ENCODE data around the gene L3HYPDH. TPM values are rescaled to one million over a fixed set of nuclear protein-coding genes. Genes with fewer than 3 reads are reported as not detected.
"Not testable (repeated sequence)": the region's sequence is repeated elsewhere in the genome, so short reads cannot be mapped to it uniquely, and the experiment has no call there.

Gene L3HYPDH
- total RNA-seq, 1 donor from 2014 or later: 103 TPM

GRCh38 chr14:59458486-59458885, 25.7 kb downstream of the L3HYPDH start:
- Histone ChIP-seq H3K27me3 (no peaks in the 10 kb centered on the region), H3K4me1 (peaks cover 1% of the 10 kb centered on the region), H3K27ac (no peak overlapping the region), H3K9me3 (no peaks in the 10 kb centered on the region), H3K4me3 (no peak overlapping the region), H3K36me3 (peaks cover 0 to 5% of the 10 kb centered on the region in 2 donors)
- TF ChIP-seq POLR2AphosphoS5 (IDR thresholded peaks at IDR 0.05; ENCODE audit: insufficient read depth in 1 of 2, low read depth in 1 of 2): no peak
- no peak for TF ChIP-seq POLR2A (IDR thresholded peaks at IDR 0.05)
- TF ChIP-seq CTCF (IDR thresholded peaks at IDR 0.05): no peak
- intact Hi-C loops (cut with DNase I): no loop called here
- no peak for DNase-seq (ENCODE audit: extremely low spot score in 2 of 2)

GRCh38 chr14:59455411-59455810, 28.8 kb downstream of the L3HYPDH start:
- Histone ChIP-seq H3K9me3 (no peaks in the 10 kb centered on the region), H3K4me1 (no peaks in the 10 kb centered on the region), H3K36me3 (peaks cover 0 to 5% of the 10 kb centered on the region in 2 donors), H3K4me3 (no peak overlapping the region), H3K27me3 (no peaks in the 10 kb centered on the region), H3K27ac (no peak overlapping the region)
- intact Hi-C loops (cut with DNase I): no loop called here
- DNase-seq (ENCODE audit: extremely low spot score in 2 of 2): no peak
- TF ChIP-seq CTCF (IDR thresholded peaks at IDR 0.05): no peak
- no peak for TF ChIP-seq POLR2AphosphoS5 (IDR thresholded peaks at IDR 0.05; ENCODE audit: insufficient read depth in 1 of 2, low read depth in 1 of 2)
- TF ChIP-seq POLR2A (IDR thresholded peaks at IDR 0.05): no peak

GRCh38 chr14:59454139-59454538, 30.1 kb downstream of the L3HYPDH start:
- Histone ChIP-seq H3K27ac (peak overlapping the region; percentile 3), H3K4me3 (no peak overlapping the region), H3K36me3 (peaks cover 0 to 5% of the 10 kb centered on the region in 2 donors), H3K9me3 (no peaks in the 10 kb centered on the region), H3K4me1 (no peaks in the 10 kb centered on the region), H3K27me3 (no peaks in the 10 kb centered on the region)
- intact Hi-C loops (cut with DNase I): no loop called here
- TF ChIP-seq POLR2AphosphoS5 (IDR thresholded peaks at IDR 0.05; ENCODE audit: insufficient read depth in 1 of 2, low read depth in 1 of 2) (peak in 1 of 2 donors; percentile 57), CTCF (IDR thresholded peaks at IDR 0.05) (no peak), POLR2A (IDR thresholded peaks at IDR 0.05) (no peak)
- peak in 1 of 2 donors; percentile 89 for DNase-seq (ENCODE audit: extremely low spot score in 2 of 2)

GRCh38 chr14:59451849-59452248, 32.4 kb downstream of the L3HYPDH start:
- Histone ChIP-seq H3K4me3 (no peak overlapping the region), H3K27ac (no peak overlapping the region), H3K27me3 (no peaks in the 10 kb centered on the region), H3K36me3 (peaks cover 0 to 5% of the 10 kb centered on the region in 2 donors), H3K4me1 (no peaks in the 10 kb centered on the region), H3K9me3 (no peaks in the 10 kb centered on the region)
- DNase-seq (ENCODE audit: extremely low spot score in 2 of 2): no peak
- intact Hi-C loops (cut with DNase I): no loop called here
- TF ChIP-seq POLR2A (IDR thresholded peaks at IDR 0.05): no peak
- no peak for TF ChIP-seq POLR2AphosphoS5 (IDR thresholded peaks at IDR 0.05; ENCODE audit: insufficient read depth in 1 of 2, low read depth in 1 of 2)

GRCh38 chr14:59450716-59451115, 33.5 kb downstream of the L3HYPDH start:
- Histone ChIP-seq H3K27me3 (no peaks in the 10 kb centered on the region), H3K9me3 (no peaks in the 10 kb centered on the region), H3K36me3 (peaks cover 0 to 4% of the 10 kb centered on the region in 2 donors), H3K4me1 (no peaks in the 10 kb centered on the region), H3K27ac (no peak overlapping the region), H3K4me3 (no peak overlapping the region)
- DNase-seq (ENCODE audit: extremely low spot score in 2 of 2): no peak
- TF ChIP-seq POLR2AphosphoS5 (IDR thresholded peaks at IDR 0.05; ENCODE audit: insufficient read depth in 1 of 2, low read depth in 1 of 2) (no peak), POLR2A (IDR thresholded peaks at IDR 0.05) (no peak), CTCF (IDR thresholded peaks at IDR 0.05) (no peak)
- intact Hi-C loops (cut with DNase I): no loop called here

GRCh38 chr14:59448673-59449072, 35.5 kb downstream of the L3HYPDH start:
- H3K27ac ChIP-seq; H3K4me1 ChIP-seq; H3K36me3 ChIP-seq; H3K4me3 ChIP-seq; intact Hi-C loops (cut with DNase I); DNase-seq (ENCODE audit: extremely low spot score in 2 of 2); H3K9me3 ChIP-seq; H3K27me3 ChIP-seq: not testable (repeated sequence)

Data from vagina (tissue), 2 donors.